ENCODE measurements around the gene GNAI3.

The GNAI3 gene

DNA sequence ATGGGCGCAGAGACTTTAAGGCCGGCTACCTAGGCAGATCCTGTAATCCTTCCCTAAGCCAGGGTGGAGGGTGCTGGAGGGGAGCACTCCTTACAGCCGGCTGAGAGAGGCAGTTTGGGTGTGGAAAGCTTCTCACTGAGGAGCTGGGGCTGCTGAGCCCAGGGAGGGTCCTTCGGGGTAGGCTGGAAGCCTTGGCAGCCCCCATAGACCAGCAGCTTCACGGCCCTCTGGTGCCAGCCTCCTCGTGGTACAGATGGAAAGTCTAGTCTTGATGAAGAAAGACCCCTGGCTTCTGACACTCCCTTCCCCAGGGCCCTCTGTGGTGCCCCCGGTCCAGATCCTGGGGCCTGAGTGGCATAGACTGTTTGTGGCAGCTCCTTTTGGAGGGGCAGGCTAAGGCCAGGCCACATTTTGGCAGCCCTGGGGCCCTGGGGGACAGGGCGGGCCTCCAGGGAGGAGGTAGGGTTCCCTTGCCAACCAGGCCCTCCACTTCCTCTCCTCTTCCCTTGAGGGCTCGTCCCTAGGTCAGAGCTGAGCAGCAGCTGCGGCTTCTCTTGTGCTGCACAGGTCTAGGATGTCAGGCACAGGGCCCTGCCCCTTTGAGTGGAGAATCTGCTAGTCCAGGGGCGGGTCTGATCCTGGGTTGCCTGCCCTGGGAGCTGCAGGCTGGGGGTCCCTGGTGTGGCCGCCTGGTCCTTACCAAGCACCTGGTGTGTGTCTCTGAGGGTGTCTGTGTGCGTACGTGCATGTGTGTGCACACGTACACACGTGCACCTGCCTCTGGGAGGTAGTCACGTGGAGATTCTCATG, 76.0 kb downstream of the GNAI3 start:
- no peak for DNase-seq

DNA sequence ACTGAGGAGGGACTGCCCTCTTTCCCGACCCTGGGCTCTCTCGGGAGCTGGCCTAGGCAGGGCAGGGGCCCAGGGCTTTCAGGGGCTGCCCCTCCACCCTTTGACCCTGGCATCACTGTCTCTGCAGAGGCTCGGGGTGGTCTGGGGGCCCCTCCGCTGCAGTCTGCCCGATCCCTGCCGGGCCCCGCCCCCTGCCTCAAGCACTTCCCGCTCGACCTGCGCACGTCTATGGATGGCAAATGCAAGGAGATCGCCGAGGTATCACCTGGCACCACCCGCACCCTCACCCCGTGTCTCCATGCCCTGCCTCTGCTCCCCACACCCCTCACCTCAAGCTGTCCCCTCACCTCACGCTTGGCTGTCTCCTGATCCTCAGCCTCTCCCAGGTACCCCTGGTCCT, 76.8 kb downstream of the GNAI3 start:
- DNase-seq = no peak

DNA sequence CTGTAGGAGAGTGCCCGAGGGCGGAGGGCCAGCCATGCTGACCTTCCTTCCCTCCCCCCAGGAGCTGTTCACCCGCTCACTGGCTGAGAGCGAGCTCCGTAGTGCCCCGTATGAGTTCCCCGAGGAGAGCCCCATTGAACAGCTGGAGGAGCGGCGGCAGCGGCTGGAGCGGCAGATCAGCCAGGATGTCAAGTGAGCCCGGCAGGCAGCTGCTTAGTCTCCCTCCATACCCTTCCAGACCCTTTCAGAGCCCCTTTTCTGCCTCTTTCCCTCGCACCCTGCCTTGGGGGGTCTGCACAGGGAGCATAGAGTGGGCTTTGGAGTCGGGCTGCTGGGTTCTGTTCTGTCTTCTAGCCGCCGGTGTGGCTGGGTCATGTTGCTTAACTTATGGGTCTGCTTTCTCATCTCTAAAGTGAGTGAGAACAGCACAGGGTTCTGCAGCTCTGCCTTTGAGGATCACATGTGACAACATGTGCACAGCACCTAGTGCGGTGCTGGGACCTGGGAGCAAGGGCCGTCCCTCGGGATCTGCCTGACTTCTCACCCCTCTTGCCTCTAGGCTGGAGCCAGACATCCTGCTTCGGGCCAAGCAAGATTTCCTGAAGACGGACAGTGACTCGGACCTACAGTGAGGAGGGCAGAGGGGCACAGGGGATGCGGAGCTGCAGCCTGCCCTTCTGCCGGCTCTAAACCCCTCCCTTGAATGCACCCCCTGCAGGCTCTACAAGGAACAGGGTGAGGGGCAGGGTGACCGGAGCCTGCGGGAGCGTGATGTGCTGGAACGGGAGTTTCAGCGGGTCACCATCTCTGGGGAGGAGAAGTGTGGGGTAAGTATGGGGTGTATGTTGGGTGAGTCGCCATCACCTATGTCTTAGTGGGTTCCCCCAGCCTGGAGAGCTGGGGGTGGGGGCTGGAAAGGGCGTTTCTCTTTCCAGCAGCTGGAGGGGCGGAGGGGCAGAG, 77.5 kb downstream of the GNAI3 start:
- no peak for DNase-seq

DNA sequence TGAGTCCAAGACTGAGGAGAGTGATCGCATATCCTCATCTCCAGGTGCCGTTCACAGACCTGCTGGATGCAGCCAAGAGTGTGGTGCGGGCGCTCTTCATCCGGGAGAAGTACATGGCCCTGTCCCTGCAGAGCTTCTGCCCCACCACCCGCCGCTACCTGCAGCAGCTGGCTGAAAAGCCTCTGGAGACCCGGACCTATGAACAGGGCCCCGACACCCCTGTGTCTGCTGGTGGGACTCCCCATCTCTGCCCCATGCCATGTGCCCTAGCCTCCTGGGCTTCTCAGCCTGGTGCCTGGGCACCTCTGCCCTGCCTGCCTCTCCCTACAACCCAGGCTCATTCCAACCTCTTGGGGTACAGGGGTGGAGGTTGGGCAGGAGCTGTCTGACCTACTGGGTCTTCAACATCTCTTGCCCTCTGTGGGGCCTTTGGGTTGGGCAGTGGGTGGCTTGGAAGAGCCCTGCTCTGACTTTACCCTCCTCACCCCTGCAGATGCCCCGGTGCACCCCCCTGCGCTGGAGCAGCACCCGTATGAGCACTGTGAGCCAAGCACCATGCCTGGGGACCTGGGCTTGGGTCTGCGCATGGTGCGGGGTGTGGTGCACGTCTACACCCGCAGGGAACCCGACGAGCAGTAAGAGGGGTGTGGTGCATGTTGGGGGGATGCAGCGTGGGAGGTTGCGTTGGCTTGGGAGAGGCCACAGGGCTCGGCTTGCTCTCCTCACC, 78.4 kb downstream of the GNAI3 start:
- DNase-seq = no peak

DNA sequence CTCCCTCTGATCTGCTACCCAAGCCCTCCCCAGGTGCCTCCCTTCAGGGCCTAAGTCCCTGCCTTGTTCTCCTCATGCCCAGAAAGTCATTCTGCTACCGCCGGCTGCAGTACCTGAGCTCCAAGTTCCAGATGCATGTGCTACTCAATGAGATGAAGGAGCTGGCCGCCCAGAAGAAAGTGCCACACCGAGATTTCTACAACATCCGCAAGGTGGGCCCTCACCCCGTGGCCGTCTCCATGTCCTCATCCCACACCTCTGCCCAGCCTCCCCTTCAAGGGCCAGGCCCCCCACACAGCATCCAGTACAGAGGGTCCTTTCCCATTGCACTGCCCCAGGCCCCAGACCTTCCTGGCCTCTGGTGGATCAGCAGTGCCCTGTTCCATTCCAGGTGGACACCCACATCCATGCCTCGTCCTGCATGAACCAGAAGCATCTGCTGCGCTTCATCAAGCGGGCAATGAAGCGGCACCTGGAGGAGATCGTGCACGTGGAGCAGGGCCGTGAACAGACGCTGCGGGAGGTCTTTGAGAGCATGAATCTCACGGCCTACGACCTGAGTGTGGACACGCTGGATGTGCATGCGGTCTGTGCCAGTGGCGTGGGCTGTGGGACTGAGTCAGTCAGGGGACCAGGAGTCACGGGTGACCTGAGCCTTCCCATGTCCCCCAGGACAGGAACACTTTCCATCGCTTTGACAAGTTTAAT, 79.4 kb downstream of the GNAI3 start:
- DNase-seq = no peak

DNA sequence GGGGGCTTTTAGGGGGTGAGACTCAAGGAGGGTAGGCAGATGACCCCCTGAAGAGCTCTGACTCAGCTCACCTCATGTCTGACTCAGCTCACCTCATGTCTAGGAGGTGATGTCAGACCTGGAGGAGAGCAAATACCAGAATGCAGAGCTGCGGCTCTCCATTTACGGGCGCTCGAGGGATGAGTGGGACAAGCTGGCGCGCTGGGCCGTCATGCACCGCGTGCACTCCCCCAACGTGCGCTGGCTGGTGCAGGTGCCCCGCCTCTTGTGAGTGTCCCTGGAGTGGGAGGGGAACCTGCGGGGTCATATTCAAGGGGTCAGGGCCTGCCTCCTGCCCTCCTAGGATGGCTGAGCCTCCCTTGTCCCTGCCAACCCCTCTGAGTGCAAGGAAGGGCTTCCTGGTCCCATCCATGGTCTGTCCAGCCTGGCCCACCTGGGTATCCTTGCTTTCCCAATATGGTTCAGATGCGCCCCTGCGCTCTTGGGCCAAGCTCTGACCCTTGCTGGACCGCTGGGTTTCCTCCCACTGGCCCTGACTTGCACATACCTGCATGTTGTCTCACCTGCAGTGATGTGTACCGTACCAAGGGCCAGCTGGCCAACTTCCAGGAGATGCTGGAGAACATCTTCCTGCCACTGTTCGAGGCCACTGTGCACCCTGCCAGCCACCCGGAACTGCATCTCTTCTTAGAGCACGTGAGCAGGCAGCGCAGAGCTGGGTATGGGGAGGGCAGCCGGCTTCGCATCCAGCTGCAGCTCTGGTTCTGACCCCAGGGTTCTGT, 80.3 kb downstream of the GNAI3 start:
- DNase-seq = peak; percentile 57

DNA sequence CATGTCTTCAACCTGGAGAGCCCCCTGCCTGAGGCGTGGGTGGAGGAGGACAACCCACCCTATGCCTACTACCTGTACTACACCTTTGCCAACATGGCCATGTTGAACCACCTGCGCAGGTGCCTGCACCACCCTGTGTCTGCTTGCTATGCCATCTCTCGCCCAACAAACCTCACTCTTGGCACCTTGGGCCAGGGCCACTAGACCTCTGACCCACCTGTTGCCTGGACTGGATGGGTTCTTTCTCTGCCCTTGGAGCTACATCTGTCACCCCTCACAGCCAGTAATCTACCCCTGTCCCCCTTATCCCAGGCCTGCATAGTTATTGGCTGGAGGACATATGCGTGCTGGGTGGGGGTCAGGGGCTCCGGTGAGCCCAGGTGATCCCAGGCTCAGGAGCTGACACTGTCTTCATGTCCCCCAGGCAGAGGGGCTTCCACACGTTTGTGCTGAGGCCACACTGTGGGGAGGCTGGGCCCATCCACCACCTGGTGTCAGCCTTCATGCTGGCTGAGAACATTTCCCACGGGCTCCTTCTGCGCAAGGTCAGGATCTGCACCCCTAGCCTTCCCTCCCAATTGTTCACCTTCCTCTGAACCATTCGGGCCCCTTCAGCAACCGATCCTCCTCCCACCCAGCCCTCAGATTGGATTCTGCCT, 81.1 kb downstream of the GNAI3 start:
- DNase-seq = no peak

DNA sequence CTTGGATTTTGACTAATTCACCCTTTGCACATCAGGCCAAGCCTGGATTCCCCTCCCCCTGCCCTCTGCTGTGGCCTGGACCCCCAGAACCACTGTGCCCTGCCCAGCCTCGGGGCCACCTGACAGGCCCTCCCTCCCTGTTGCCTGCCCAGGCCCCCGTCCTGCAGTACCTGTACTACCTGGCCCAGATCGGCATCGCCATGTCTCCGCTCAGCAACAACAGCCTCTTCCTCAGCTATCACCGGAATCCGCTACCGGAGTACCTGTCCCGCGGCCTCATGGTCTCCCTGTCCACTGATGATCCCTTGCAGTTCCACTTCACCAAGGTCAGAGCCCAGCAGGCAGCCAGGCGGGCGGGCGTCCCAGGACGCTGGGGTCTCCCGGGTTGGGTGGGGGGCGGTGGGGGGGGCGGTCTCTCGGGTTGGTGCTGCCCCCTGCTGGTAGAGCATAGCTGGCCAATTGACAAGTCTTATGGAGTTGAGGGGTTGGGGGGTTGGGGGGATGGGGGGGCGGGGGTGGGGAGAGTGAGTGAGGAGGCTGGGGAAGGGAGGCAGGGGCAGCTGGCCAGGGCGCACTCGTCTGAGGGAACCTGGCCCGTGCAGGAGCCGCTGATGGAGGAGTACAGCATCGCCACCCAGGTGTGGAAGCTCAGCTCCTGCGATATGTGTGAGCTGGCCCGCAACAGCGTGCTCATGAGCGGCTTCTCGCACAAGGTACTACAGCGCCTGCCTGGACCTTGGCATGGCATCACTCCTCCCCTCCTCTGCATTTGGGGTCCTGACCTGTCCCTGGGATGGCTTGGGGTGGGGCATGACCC, 81.9 kb downstream of the GNAI3 start:
- DNase-seq = no peak

DNA sequence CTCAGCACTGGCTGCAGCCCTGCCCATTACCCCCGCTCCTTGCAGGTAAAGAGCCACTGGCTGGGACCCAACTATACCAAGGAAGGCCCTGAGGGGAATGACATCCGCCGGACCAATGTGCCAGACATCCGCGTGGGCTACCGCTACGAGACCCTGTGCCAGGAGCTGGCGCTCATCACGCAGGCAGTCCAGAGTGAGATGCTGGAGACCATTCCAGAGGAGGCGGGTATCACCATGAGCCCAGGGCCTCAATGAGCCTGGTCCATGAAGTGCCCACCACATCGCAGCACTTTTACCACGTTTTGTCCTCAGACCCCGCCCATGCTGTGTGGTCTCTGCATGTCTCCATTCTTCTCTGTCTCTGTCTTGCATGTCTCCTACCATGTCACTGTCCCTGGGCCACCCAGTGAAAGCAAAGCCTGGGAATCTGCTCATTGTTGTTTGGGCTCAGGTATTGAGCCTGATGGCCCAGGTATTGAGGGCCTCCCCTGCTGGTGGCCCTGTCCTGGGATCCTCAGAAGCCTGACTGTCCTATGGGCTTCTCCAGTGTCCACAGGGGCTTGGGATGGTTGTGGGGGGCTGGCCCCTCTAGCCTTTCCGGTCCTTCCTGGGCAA, 82.6 kb downstream of the GNAI3 start:
- DNase-seq = no peak

DNA sequence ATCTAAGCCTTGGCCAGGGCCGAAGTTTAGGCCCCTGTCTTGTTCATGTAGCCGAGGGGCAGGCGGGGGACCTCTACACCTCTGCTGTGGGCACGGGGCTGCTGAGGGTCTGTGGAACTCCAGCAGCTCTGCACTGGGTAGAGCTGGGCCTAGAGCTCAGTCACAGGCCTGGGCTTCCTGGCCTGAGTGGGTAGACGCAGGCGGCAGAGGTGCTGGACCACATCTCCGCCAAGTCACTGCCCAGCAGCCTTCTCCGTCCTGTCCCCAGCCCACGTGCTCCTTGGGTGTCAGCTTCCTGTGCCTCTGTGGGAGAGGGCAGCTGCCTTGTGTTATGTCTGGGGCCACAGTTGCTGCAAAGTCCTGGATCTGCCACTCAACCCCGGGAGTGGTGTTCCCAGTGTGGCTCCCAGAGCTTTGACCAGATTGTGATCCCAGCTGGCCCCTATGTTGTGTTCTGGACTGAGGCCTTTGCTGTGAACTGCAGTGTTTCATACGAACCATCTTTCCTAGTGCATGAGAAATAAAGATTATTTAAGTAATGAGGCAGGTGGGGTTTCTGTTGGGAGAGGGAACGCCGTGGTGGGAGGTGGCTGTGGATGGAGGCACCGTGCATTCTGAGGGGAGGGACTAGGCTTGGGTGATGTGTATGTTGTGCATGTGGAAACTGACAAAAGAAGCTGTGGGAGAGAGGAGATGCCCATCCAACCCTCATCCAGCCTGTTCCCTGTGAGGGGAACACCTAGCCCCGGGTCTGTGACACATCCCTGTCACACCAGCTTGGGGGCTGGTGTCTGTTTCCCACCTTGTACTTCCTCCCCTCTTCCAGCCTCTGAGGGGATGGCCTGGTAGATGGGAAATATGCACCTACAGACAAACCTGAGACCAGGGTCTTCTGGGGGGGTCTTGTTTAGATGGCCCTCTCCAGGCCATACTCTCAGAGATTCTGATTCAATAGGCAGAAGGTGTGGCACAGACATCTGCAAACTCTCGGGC, 83.4 kb downstream of the GNAI3 start:
- DNase-seq = no peak

DNA sequence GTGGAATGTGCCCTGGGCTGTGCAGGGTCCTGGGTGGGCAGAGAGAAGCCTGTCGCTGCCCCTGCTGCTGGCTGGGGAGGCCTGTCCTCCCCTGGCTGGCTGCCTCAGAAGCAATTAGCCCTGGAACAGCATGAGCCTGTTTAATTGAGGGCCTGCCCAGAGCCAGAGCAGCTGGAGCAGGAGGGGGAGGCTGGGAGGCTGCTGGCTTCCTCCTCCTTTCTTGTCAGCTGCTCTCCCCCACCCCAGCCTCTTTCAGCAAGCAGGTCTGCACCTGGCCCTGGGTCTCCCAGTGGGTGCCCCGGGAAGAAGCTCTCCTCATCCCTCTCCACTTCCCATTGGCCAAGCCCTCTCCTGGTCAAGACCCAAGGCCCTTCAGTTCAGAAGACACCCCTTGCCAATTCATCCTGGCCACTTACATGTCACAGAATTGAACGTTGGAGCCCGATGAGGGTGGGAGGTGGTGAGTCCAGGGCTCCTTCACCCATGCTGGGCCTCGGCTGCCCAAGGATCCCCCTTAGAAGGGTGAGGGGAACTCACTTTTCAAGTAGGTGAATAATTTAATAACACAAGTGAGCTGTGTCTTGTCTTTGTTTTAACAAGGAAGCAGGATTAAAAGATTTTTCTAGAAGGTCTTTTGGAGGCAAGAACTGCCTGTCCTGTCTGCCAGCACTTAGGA, 84.4 kb downstream of the GNAI3 start:
- DNase-seq = no peak

DNA sequence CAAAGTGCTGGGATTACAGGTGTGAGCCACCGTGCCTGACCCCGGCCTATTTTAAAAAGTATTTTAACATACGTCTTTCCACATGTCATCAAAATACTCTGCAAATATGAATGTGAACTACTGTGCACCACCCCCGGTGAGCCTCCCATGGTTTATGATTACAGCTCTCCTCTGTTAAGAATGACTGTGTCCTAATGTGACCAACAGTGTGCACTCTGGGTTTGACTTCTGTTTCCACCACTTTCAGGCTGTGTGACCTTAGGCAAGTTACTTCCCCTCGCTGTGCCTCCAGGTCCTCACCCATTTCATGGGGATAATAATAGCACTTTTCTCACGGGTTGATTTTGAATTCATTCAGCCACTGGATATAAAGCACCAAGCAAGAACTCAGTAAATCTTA, 85.9 kb downstream of the GNAI3 start:
- no peak for DNase-seq

DNA sequence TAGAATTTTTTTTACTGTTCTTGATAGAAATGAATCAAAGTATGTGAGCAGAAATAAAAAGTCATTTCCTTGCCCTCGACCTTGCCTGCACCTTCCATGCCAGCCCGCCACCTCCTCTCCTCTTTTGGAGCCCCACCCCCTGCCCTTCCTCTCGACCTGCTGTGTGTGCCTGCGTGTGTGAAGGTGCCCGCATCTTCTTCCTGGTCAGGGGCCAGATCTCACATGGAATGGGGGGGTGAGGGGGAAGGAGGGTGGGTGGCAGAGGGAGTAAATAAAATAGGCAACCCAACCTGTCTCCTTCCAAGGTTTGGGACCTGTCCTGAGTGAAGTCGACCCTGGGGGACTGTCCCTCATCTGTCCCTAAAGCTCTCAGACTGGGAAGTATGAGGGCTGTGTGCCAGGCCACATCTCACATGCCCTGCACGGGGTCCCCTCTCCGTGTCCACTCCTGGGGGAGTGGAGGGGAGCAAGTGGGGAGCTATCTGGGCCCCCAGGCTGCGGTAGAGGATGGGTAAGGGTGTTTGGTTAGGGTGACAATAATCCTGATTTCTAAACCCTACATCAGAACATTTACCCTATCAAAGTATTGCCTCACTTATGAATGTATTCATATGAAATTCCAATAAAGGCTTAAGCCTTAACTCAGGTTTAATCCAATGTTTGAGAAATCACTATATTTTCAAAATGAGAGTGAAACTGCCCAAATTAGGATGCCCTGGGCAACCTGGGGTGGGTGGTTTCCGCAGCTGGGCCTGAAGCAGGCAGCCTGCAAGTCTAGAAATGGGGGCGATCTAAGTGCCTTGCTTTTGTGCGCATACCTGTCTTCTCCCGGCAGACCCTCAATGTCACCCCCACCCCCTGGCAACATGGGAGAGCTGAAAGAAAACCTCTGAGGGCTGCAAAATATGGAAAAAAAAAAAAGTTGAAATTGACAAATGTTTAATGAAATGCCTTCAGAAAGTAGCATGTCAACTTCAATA, 86.6 kb downstream of the GNAI3 start:
- DNase-seq = no peak

DNA sequence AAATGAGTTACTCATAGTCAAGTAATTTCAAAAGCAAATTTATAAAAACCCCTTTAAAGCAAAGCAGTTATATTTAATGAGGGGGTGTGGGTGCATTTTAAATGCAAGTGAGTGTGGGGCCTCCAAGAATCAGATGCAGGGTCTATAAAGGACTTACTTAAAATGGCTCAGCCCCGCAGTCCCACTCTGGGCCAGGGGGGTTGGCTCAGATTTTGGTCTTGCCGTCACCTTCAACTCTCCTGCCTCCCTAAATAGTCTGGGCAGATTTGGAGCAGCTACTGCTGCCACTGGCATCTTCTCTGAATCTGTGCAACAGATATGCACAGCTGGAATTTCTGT, 87.4 kb downstream of the GNAI3 start:
- no peak for DNase-seq

DNA sequence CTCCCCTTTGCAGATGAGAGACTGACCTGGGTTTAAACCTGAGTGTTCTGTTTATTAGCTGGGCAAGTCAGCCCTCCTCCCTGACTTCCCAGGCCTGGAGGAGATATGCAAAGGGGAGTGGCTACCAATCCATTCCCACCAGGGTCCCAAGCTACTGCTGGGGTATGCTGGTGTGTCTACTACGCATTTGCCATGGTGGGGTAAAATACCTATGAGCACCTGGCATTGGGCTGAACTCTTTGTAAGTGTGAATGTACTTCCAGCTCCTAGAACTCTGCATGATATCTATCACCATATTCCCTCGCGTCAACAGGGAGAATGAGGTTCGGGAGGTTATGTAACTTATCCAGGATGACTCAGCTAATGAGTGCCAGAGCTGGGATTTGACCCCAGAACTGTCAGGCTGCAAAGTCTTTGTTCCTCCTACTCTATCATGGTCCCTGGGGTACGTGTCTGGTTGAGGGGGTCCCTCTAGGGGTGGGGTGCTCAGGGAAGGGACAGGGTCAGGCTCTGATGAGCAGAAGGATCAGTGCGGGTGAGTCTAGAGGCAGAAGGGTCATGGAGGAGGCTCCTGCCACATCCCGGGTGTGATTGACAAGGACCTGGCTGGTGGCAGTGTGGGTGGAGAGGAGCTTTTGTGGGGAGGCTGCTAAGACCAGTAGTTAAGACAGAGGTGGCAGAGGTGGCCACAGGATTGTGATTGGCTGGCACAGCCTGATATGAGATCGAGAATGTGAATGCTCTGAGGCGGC, 88.0 kb downstream of the GNAI3 start:
- peak; percentile 64 for DNase-seq

DNA sequence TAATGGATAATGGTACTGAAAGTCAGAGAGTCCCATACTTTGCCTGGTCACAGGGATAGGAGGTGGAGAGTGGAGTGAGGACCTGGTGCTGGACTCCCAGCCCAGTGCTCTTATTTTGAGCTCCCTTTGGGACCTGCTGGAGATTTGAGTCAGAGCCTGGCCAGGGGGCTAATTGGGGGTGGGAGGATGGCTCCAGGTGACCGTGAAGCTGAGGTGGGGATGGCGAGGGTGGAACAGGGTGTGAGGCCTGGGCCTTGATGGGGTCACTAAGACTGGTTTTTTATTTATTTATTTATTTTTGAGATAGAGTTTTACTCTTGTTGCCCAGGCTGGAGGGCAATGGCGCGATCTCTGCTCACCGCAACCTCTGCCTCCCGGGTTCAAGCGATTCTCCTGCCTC, 89.0 kb downstream of the GNAI3 start:
- DNase-seq = no peak
